ENCODE measurements around the gene C10orf53. TPM values are rescaled to one million over a fixed set of nuclear protein-coding genes. Genes with fewer than 3 reads are reported as not detected.

Gene C10orf53, protein sequence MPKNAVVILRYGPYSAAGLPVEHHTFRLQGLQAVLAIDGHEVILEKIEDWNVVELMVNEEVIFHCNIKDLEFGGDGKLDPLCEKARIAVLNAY
- total RNA-seq: not detected in 2 replicates
- polyA plus RNA-seq: not detected in 2 replicates
- not detected in 2 replicates for polyA plus RNA-seq (2012)
- polyA minus RNA-seq (ENCODE audit: low replicate concordance): not detected in 2 replicates

DNA sequence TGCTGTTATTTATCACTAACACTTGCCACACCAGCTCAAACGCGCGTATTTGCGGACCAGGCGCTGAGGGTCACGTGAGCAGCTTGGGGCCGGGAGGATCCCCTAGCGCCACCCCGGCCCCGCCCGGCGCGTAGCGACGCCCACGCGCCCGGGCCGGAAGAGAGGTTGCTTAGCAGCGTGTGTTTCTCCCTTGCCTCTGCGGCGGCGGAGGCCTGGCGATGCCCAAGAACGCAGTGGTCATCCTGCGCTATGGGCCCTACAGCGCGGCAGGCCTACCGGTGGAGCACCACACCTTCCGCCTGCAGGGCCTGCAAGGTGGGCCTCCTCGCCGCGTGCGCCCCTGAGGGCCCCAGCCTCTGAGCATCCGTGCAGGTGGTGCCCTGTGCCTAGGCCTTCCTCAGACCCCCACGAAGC, at the start of gene C10orf53:
TSS of gene C10orf53 (plus strand) at position 172 of the 414 bp plus-strand sequence. CDS start at position 219, 47 bp downstream.
- peak; percentile 37 for DNase-seq (ENCODE audit: low read depth in 2 of 2)
- H3K4me2 ChIP-seq (ENCODE audit: extremely low read depth, insufficient read depth, low read length): peak within 1 kb of the TSS; percentile 11
- no peaks in the 10 kb centered on the region for H3K9me3 ChIP-seq (ENCODE audit: control insufficient read depth, insufficient read depth, low read depth, low read length)
- no peaks in the 10 kb centered on the region for H4K20me1 ChIP-seq (ENCODE audit: control insufficient read depth, extremely low read depth, insufficient read depth, low read length)
- no peaks in the 10 kb centered on the region for H3K4me1 ChIP-seq (ENCODE audit: control insufficient read depth, extremely low read depth, insufficient read depth, low read length)
- TF ChIP-seq, protein P1, sequence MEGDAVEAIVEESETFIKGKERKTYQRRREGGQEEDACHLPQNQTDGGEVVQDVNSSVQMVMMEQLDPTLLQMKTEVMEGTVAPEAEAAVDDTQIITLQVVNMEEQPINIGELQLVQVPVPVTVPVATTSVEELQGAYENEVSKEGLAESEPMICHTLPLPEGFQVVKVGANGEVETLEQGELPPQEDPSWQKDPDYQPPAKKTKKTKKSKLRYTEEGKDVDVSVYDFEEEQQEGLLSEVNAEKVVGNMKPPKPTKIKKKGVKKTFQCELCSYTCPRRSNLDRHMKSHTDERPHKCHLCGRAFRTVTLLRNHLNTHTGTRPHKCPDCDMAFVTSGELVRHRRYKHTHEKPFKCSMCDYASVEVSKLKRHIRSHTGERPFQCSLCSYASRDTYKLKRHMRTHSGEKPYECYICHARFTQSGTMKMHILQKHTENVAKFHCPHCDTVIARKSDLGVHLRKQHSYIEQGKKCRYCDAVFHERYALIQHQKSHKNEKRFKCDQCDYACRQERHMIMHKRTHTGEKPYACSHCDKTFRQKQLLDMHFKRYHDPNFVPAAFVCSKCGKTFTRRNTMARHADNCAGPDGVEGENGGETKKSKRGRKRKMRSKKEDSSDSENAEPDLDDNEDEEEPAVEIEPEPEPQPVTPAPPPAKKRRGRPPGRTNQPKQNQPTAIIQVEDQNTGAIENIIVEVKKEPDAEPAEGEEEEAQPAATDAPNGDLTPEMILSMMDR (conservative IDR thresholded peaks at IDR 0.05 in 1 of 2, IDR thresholded peaks at IDR 0.05 in 1 of 2; ENCODE audit: low read depth in 1 of 2, low read length in 2 of 2): no peak
- no peak for TF ChIP-seq EZH2 (IDR thresholded peaks at IDR 0.05; ENCODE audit: low read length, missing control alignments)
- H2AFZ ChIP-seq (ENCODE audit: low read length): peak within 1 kb of the TSS; percentile 26
- H3K79me2 ChIP-seq (ENCODE audit: control insufficient read depth, insufficient read depth, low read length): no peaks in the 10 kb centered on the region
- H3K9ac ChIP-seq (ENCODE audit: insufficient read depth, low read length): no peak within 1 kb of the TSS
- H3K36me3 ChIP-seq (ENCODE audit: control insufficient read depth, insufficient read depth, low read length): no peaks in the 10 kb centered on the region
- H3K27me3 ChIP-seq (ENCODE audit: control insufficient read depth, insufficient read depth, low read length): peaks cover 6% of the 10 kb centered on the region
- H3K27ac ChIP-seq (ENCODE audit: insufficient read depth, low read length): no peak within 1 kb of the TSS
- peak within 1 kb of the TSS in 2 of 4 experiments; percentile 33 to 43 for H3K4me3 ChIP-seq (replicated peaks in 1 of 4; ENCODE audit: control extremely low read depth in 1 of 4, insufficient read depth in 1 of 4, low read depth in 3 of 4, low read length in 4 of 4)

GRCh38 chr10:49631975-49632374, 47.5 kb upstream of the C10orf53 start:
- Histone ChIP-seq H2AFZ (ENCODE audit: low read length) (no peak overlapping the region), H4K20me1 (ENCODE audit: control insufficient read depth, extremely low read depth, insufficient read depth, low read length) (no peaks in the 10 kb centered on the region), H3K36me3 (ENCODE audit: control insufficient read depth, insufficient read depth, low read length) (no peaks in the 10 kb centered on the region), H3K4me2 (ENCODE audit: extremely low read depth, insufficient read depth, low read length) (no peak overlapping the region), H3K9me3 (ENCODE audit: control insufficient read depth, insufficient read depth, low read depth, low read length) (no peaks in the 10 kb centered on the region), H3K4me3 (replicated peaks in 1 of 4; ENCODE audit: control extremely low read depth in 1 of 4, insufficient read depth in 1 of 4, low read depth in 3 of 4, low read length in 4 of 4) (no peak overlapping the region), H3K4me1 (ENCODE audit: control insufficient read depth, extremely low read depth, insufficient read depth, low read length) (no peaks in the 10 kb centered on the region), H3K27me3 (ENCODE audit: control insufficient read depth, insufficient read depth, low read length) (peaks cover 2% of the 10 kb centered on the region), H3K79me2 (ENCODE audit: control insufficient read depth, insufficient read depth, low read length) (no peaks in the 10 kb centered on the region), H3K27ac (ENCODE audit: insufficient read depth, low read length) (no peak overlapping the region), H3K9ac (ENCODE audit: insufficient read depth, low read length) (no peak overlapping the region)
- no peak for DNase-seq (ENCODE audit: low read depth in 2 of 2)
- TF ChIP-seq EZH2 (IDR thresholded peaks at IDR 0.05; ENCODE audit: low read length, missing control alignments): no peak
- TF ChIP-seq, protein P1 (conservative IDR thresholded peaks at IDR 0.05 in 1 of 2, IDR thresholded peaks at IDR 0.05 in 1 of 2; ENCODE audit: low read depth in 1 of 2, low read length in 2 of 2): no peak

GRCh38 chr10:49632406-49633317, 46.8 kb upstream of the C10orf53 start:
- Histone ChIP-seq H3K79me2 (ENCODE audit: control insufficient read depth, insufficient read depth, low read length) (no peaks in the 10 kb centered on the region), H4K20me1 (ENCODE audit: control insufficient read depth, extremely low read depth, insufficient read depth, low read length) (no peaks in the 10 kb centered on the region), H3K27me3 (ENCODE audit: control insufficient read depth, insufficient read depth, low read length) (peaks cover 6% of the 10 kb centered on the region), H3K9me3 (ENCODE audit: control insufficient read depth, insufficient read depth, low read depth, low read length) (no peaks in the 10 kb centered on the region), H3K4me3 (replicated peaks in 1 of 4; ENCODE audit: control extremely low read depth in 1 of 4, insufficient read depth in 1 of 4, low read depth in 3 of 4, low read length in 4 of 4) (no peak overlapping the region), H3K4me2 (ENCODE audit: extremely low read depth, insufficient read depth, low read length) (no peak overlapping the region), H2AFZ (ENCODE audit: low read length) (no peak overlapping the region), H3K9ac (ENCODE audit: insufficient read depth, low read length) (no peak overlapping the region), H3K36me3 (ENCODE audit: control insufficient read depth, insufficient read depth, low read length) (no peaks in the 10 kb centered on the region), H3K27ac (ENCODE audit: insufficient read depth, low read length) (no peak overlapping the region), H3K4me1 (ENCODE audit: control insufficient read depth, extremely low read depth, insufficient read depth, low read length) (no peaks in the 10 kb centered on the region)
- DNase-seq (ENCODE audit: low read depth in 2 of 2): no peak
- TF ChIP-seq, protein P1 (conservative IDR thresholded peaks at IDR 0.05 in 1 of 2, IDR thresholded peaks at IDR 0.05 in 1 of 2; ENCODE audit: low read depth in 1 of 2, low read length in 2 of 2): no peak
- TF ChIP-seq EZH2 (IDR thresholded peaks at IDR 0.05; ENCODE audit: low read length, missing control alignments): no peak
